NOMO-1 treated with dmso at 0.1 percent for 144 hours (cell line): ENCODE measurements around the gene ARNT2.

Experiments used
- DNase-seq: peaks from one replicate; lab custom pipeline; 2025; ENCODE audit not compliant: unreplicated experiment; lab: John Stamatoyannopoulos, UW

Gene ARNT2

GRCh38 chr15:80489030-80489594 is 84.9 kb downstream of the ARNT2 start:
- no peak for DNase-seq

- DNase-seq, result no peak
Observed at GRCh38 chr15:80490431-80490990, 86.3 kb downstream of the ARNT2 start.

GRCh38 chr15:80491163-80491847 is 87.1 kb downstream of the ARNT2 start:
- no peak for DNase-seq

- no peak for DNase-seq
Observed at GRCh38 chr15:80492409-80492808, 88.2 kb downstream of the ARNT2 start.

- no peak for DNase-seq
Observed at GRCh38 chr15:80492874-80493273, 88.7 kb downstream of the ARNT2 start.

- no peak for DNase-seq
Observed at GRCh38 chr15:80494351-80494751, 90.2 kb downstream of the ARNT2 start.

GRCh38 chr15:80494756-80495155 is 90.6 kb downstream of the ARNT2 start:
- no peak for DNase-seq

GRCh38 chr15:80495401-80495942 is 91.3 kb downstream of the ARNT2 start:
- no peak for DNase-seq

- DNase-seq, result no peak
Observed at GRCh38 chr15:80496096-80496495, 91.9 kb downstream of the ARNT2 start.

- no peak for DNase-seq
Observed at GRCh38 chr15:80497221-80497620, 93.0 kb downstream of the ARNT2 start.

GRCh38 chr15:80498652-80499051 is 94.5 kb downstream of the ARNT2 start:
- no peak for DNase-seq

GRCh38 chr15:80500021-80500420 is 95.8 kb downstream of the ARNT2 start:
- DNase-seq, result no peak

GRCh38 chr15:80501476-80501875 is 97.3 kb downstream of the ARNT2 start:
- DNase-seq, result no peak

- DNase-seq, result no peak
Observed at GRCh38 chr15:80502782-80503181, 98.6 kb downstream of the ARNT2 start.

GRCh38 chr15:80503319-80503952 is 99.3 kb downstream of the ARNT2 start:
- no peak for DNase-seq

- DNase-seq, result no peak
Observed at GRCh38 chr15:80504931-80505330, 100.7 kb downstream of the ARNT2 start.

- no peak for DNase-seq
Observed at GRCh38 chr15:80506286-80506893, 102.2 kb downstream of the ARNT2 start.

GRCh38 chr15:80507131-80507530 is 102.9 kb downstream of the ARNT2 start:
- DNase-seq, result no peak

- no peak for DNase-seq
Observed at GRCh38 chr15:80507638-80508316, 103.6 kb downstream of the ARNT2 start.

GRCh38 chr15:80508783-80509182 is 104.6 kb downstream of the ARNT2 start:
- no peak for DNase-seq

- DNase-seq, result no peak
Observed at GRCh38 chr15:80509800-80510199, 105.6 kb downstream of the ARNT2 start.
